Measurements from ENCODE around the gene ASCC3. TPM values are rescaled to one million over a fixed set of nuclear protein-coding genes. Genes with fewer than 3 reads are reported as not detected.

ASCC3 gene
- total and polyA plus RNA-seq, 2 donors (not counting 3 experiments of a cell fraction or from before 2014, with no cell fraction given) = 15.7 to 57.2 TPM

DNA sequence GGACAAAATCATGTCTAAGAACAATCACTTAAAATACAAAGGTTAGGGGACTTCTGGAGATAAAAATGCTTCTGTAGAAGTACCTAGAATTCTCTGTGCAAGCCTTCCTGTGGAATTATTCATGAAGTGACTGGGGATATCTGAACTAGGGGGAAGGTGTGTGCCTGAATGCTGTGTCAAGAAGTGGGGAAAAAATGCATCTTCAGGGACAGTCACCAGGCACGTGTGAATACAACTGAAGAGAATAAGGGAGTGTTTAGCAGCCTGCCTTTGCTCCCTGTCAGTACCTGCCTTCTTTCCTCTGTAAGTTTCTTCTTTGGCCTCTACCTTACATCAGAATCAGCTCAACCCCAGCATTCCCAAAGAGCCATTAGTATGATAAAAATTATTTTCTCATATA, 201.0 kb downstream of the ASCC3 start:
- DNase-seq (ENCODE audit: low read depth, low spot score) (no peak), FAIRE-seq (no peak)
- CTCF ChIA-PET = interaction anchor here (1.2 to 3.0 kb wide), 4 partner anchors 9 to 40 kb away, joined by 5 to 7 read pairs (median 7); no protein-coding TSS in a partner anchor
- intact Hi-C loops (cut with micrococcal nuclease) (no loop called here), dilution Hi-C loops (cut with MboI; ENCODE audit: extremely low pct_ligation_motif_present, low sequenced_read_pairs) (no loop called here)
- no peak overlapping the region for H3K4me3 ChIP-seq (replicated peaks in 1 of 3; ENCODE audit: insufficient read depth in 1 of 3, low read depth in 1 of 3, low read length in 3 of 3)
- H3K36me3 ChIP-seq (ENCODE audit: control insufficient read depth in 2 of 2, extremely low read depth in 1 of 2, insufficient read depth in 2 of 2, low read length in 2 of 2) = no peaks in the 10 kb centered on the region
- no peaks in the 10 kb centered on the region for H3K79me2 ChIP-seq (ENCODE audit: control insufficient read depth, insufficient read depth, low read length)
- no peaks in the 10 kb centered on the region for H3K27me3 ChIP-seq (ENCODE audit: control insufficient read depth in 2 of 2, insufficient read depth in 2 of 2, low read length in 2 of 2)
- POLR2A ChIA-PET = no interaction called here
- H3K9ac ChIP-seq (replicated peaks; ENCODE audit: extremely low read depth, insufficient read depth, low read length) = no peak overlapping the region
- no TSS peak for BruUV-seq (replicated peaks)
- H3K4me2 ChIP-seq (ENCODE audit: insufficient read depth, low read length) = no peak overlapping the region
- no peaks in the 10 kb centered on the region for H3K9me3 ChIP-seq (replicated peaks; ENCODE audit: control insufficient read depth, insufficient read depth, low read length)
- no peak overlapping the region for H3K27ac ChIP-seq (ENCODE audit: insufficient read depth, low read depth, low read length)
- TF ChIP-seq FOS (IDR thresholded peaks at IDR 0.05; ENCODE audit: borderline replicate concordance, insufficient read depth, low read length) (no peak), EZH2 (IDR thresholded peaks at IDR 0.05; ENCODE audit: borderline replicate concordance, low read depth, low read length, severe bottlenecking) (no peak), JUN (IDR thresholded peaks at IDR 0.05; ENCODE audit: borderline replicate concordance, insufficient read depth, insufficient read length, low read depth) (no peak), POLR2AphosphoS5 (IDR thresholded peaks at IDR 0.05; ENCODE audit: insufficient read depth, low read depth, low read length) (no peak), POLR2A (IDR thresholded peaks at IDR 0.05; ENCODE audit: low read depth, low read length) (no peak), MYC (IDR thresholded peaks at IDR 0.05; ENCODE audit: low read depth, low read length) (no peak), GATA2 (IDR thresholded peaks at IDR 0.05; ENCODE audit: insufficient read depth, insufficient read length, low read depth, low read length) (no peak)
- TF ChIP-seq, protein P1, sequence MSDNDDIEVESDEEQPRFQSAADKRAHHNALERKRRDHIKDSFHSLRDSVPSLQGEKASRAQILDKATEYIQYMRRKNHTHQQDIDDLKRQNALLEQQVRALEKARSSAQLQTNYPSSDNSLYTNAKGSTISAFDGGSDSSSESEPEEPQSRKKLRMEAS (IDR thresholded peaks at IDR 0.05; ENCODE audit: insufficient read depth, insufficient read length) = no peak
- H2AFZ ChIP-seq (ENCODE audit: low read depth, low read length) = no peak overlapping the region
- H3K4me1 ChIP-seq (ENCODE audit: control insufficient read depth, extremely low read depth, insufficient read depth, low read length) = no peaks in the 10 kb centered on the region
- no peaks in the 10 kb centered on the region for H4K20me1 ChIP-seq (replicated peaks; ENCODE audit: control insufficient read depth, extremely low read depth, insufficient read depth, low read length)
- no peaks in the 10 kb centered on the region for H3K9me1 ChIP-seq (replicated peaks; ENCODE audit: control insufficient read depth, extremely low read depth, insufficient read depth, low read length)

DNA sequence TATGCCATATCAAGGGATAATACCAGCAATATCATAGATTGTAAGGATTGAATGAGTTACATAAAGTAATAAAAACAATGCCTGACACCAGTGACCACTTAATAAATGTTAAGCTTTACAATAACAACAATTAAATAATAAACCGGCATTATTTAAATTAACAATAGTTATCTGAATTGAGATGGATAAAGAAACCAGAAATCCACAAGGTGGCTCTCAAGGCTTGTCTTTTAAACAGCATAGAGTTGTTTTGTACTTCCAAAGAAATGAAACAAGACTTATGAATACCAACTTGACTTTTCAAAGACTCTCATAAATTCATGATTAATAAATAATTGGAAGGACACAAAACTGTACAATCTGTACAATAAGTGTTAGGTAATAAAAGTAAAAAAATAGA, 203.1 kb downstream of the ASCC3 start:
- H3K4me2 ChIP-seq (ENCODE audit: insufficient read depth, low read length) = no peak overlapping the region
- FAIRE-seq (no peak), DNase-seq (ENCODE audit: low read depth, low spot score) (no peak)
- no peaks in the 10 kb centered on the region for H3K9me1 ChIP-seq (replicated peaks; ENCODE audit: control insufficient read depth, extremely low read depth, insufficient read depth, low read length)
- H3K4me3 ChIP-seq (replicated peaks in 1 of 3; ENCODE audit: insufficient read depth in 1 of 3, low read depth in 1 of 3, low read length in 3 of 3) = no peak overlapping the region
- no peaks in the 10 kb centered on the region for H3K27me3 ChIP-seq (ENCODE audit: control insufficient read depth in 2 of 2, insufficient read depth in 2 of 2, low read length in 2 of 2)
- H3K9ac ChIP-seq (replicated peaks; ENCODE audit: extremely low read depth, insufficient read depth, low read length) = no peak overlapping the region
- no peaks in the 10 kb centered on the region for H3K9me3 ChIP-seq (replicated peaks; ENCODE audit: control insufficient read depth, insufficient read depth, low read length)
- TF ChIP-seq, protein P1 (IDR thresholded peaks at IDR 0.05; ENCODE audit: insufficient read depth, insufficient read length) = no peak
- TF ChIP-seq GATA2 (IDR thresholded peaks at IDR 0.05; ENCODE audit: insufficient read depth, insufficient read length, low read depth, low read length) = no peak
- no peak for TF ChIP-seq JUN (IDR thresholded peaks at IDR 0.05; ENCODE audit: borderline replicate concordance, insufficient read depth, insufficient read length, low read depth)
- TF ChIP-seq EZH2 (IDR thresholded peaks at IDR 0.05; ENCODE audit: borderline replicate concordance, low read depth, low read length, severe bottlenecking) = no peak
- no peak for TF ChIP-seq FOS (IDR thresholded peaks at IDR 0.05; ENCODE audit: borderline replicate concordance, insufficient read depth, low read length)
- TF ChIP-seq POLR2A (IDR thresholded peaks at IDR 0.05; ENCODE audit: low read depth, low read length) = no peak
- no peak for TF ChIP-seq MYC (IDR thresholded peaks at IDR 0.05; ENCODE audit: low read depth, low read length)
- TF ChIP-seq, protein P2, sequence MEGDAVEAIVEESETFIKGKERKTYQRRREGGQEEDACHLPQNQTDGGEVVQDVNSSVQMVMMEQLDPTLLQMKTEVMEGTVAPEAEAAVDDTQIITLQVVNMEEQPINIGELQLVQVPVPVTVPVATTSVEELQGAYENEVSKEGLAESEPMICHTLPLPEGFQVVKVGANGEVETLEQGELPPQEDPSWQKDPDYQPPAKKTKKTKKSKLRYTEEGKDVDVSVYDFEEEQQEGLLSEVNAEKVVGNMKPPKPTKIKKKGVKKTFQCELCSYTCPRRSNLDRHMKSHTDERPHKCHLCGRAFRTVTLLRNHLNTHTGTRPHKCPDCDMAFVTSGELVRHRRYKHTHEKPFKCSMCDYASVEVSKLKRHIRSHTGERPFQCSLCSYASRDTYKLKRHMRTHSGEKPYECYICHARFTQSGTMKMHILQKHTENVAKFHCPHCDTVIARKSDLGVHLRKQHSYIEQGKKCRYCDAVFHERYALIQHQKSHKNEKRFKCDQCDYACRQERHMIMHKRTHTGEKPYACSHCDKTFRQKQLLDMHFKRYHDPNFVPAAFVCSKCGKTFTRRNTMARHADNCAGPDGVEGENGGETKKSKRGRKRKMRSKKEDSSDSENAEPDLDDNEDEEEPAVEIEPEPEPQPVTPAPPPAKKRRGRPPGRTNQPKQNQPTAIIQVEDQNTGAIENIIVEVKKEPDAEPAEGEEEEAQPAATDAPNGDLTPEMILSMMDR (IDR thresholded peaks at IDR 0.05; ENCODE audit: extremely low read depth in 1 of 2, insufficient read depth in 1 of 2, low read depth in 1 of 2, low read length in 2 of 2) = no peak
- TF ChIP-seq POLR2AphosphoS5 (IDR thresholded peaks at IDR 0.05; ENCODE audit: insufficient read depth, low read depth, low read length) = no peak
- no peaks in the 10 kb centered on the region for H4K20me1 ChIP-seq (replicated peaks; ENCODE audit: control insufficient read depth, extremely low read depth, insufficient read depth, low read length)
- no peak overlapping the region for H2AFZ ChIP-seq (ENCODE audit: low read depth, low read length)
- no TSS peak for BruUV-seq (replicated peaks)
- CTCF ChIA-PET = interaction anchor here (0.9 to 2.0 kb wide), 6 partner anchors 10 to 571 kb away, joined by 3 to 18 read pairs (median 5); no protein-coding TSS in a partner anchor
- intact Hi-C loops (cut with micrococcal nuclease) = no loop called here
- no peaks in the 10 kb centered on the region for H3K4me1 ChIP-seq (ENCODE audit: control insufficient read depth, extremely low read depth, insufficient read depth, low read length)
- H3K36me3 ChIP-seq (ENCODE audit: control insufficient read depth in 2 of 2, extremely low read depth in 1 of 2, insufficient read depth in 2 of 2, low read length in 2 of 2) = no peaks in the 10 kb centered on the region
- POLR2A ChIA-PET = no interaction called here
- H3K27ac ChIP-seq (ENCODE audit: insufficient read depth, low read depth, low read length) = no peak overlapping the region
- H3K79me2 ChIP-seq (ENCODE audit: control insufficient read depth, insufficient read depth, low read length) = no peaks in the 10 kb centered on the region
- dilution Hi-C loops (cut with MboI; ENCODE audit: extremely low pct_ligation_motif_present, low sequenced_read_pairs) = no loop called here
